ENCODE measurements around the gene ADGRE3.
A peak's percentile ranks its signal among the peaks of the same experiment; 100 is the strongest.
"Not testable (repeated sequence)": the region's sequence is repeated elsewhere in the genome, so short reads cannot be mapped to it uniquely, and the experiment has no call there.

The ADGRE3 gene

GRCh38 chr19:14606627-14607026 is 68.0 kb downstream of the ADGRE3 start:
- Histone ChIP-seq H3K27me3 (ENCODE audit: low read depth) (no peaks in the 10 kb centered on the region), H3K36me3 (replicated peaks) (no peaks in the 10 kb centered on the region)

DNA sequence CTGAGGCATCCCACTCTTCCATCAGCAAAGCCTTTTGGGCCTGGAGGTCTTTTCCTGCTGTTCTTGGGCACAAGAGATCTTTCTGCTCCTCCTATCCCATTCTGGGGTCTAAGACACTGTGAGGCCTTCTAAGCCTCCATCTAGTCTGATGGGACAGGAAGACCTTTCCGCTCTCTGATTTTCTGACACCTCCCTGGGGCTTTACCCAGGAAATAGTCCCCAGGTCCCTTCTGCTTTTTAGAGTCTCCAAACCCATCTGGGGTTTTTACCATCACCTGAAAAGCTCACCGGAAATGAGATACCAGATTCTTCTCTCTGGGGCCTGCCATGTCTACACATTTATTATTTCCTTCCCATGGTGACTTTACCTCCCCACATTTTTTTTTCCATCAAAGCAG is 70.7 kb downstream of the ADGRE3 start:
- in situ Hi-C loops (cut with MboI; ENCODE audit: low sequenced_read_pairs), result no loop called here
- Histone ChIP-seq H3K27me3 (ENCODE audit: low read depth) (no peaks in the 10 kb centered on the region), H3K9me3 (no peaks in the 10 kb centered on the region), H3K4me3 (no peak overlapping the region), H3K4me1 (no peaks in the 10 kb centered on the region), H3K36me3 (replicated peaks) (no peaks in the 10 kb centered on the region)
- no peak for DNase-seq (ENCODE audit: low spot score in 2 of 2)

More at GRCh38 chr19:14606627-14607026, 68.0 kb downstream of the ADGRE3 start:
- H3K4me3 ChIP-seq, result no peak overlapping the region
- in situ Hi-C loops (cut with MboI; ENCODE audit: low sequenced_read_pairs), result no loop called here
- no peak for DNase-seq (ENCODE audit: low spot score in 2 of 2)
- H3K9me3 ChIP-seq, result no peaks in the 10 kb centered on the region
- H3K4me1 ChIP-seq, result no peaks in the 10 kb centered on the region

DNA sequence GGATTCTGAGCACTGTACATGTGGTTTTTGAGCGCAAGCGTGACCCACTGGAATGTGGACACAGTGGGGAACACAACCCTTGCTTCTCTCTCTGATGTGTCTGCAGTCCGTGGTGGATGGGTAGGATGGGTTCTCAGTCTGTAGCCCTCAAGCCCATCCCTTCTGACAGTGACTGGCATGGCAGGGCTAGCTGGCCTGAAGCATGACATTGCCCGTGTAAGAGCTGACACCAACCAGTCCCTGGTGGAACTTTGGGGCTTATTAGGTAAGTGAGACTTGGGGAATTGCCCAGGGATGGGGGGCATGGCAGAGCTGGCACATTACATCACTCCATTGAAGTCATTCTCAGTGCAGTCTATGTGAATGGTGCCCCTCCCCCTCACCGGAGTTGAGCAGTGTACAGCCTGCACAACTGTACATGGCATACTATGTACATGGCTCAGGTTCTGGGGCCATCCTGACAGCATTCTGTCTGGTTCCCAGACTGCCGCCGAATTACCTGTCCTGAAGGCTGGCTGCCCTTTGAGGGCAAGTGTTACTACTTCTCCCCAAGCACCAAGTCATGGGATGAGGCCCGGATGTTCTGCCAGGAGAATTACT is 75.0 kb downstream of the ADGRE3 start:
- no peak for DNase-seq (ENCODE audit: low spot score in 2 of 2)
- Histone ChIP-seq H3K4me3 (no peak overlapping the region), H3K9me3 (no peaks in the 10 kb centered on the region), H3K27me3 (ENCODE audit: low read depth) (no peaks in the 10 kb centered on the region), H3K36me3 (replicated peaks) (no peaks in the 10 kb centered on the region), H3K4me1 (no peaks in the 10 kb centered on the region)
- in situ Hi-C loops (cut with MboI; ENCODE audit: low sequenced_read_pairs), result no loop called here

GRCh38 chr19:14595558-14595957 is 79.1 kb downstream of the ADGRE3 start:
- no peaks in the 10 kb centered on the region for H3K36me3 ChIP-seq (replicated peaks)
- no peak overlapping the region for H3K4me3 ChIP-seq
- no peaks in the 10 kb centered on the region for H3K27me3 ChIP-seq (ENCODE audit: low read depth)
- no peak for DNase-seq (ENCODE audit: low spot score in 2 of 2)
- H3K4me1 ChIP-seq, result no peaks in the 10 kb centered on the region
- in situ Hi-C loops (cut with MboI; ENCODE audit: low sequenced_read_pairs), result no loop called here
- H3K9me3 ChIP-seq, result no peaks in the 10 kb centered on the region

- H3K36me3 ChIP-seq (replicated peaks); H3K9me3 ChIP-seq; DNase-seq (ENCODE audit: low spot score in 2 of 2); in situ Hi-C loops (cut with MboI; ENCODE audit: low sequenced_read_pairs); H3K27me3 ChIP-seq (ENCODE audit: low read depth); H3K4me3 ChIP-seq; H3K4me1 ChIP-seq: not testable (repeated sequence)
Measured at GRCh38 chr19:14589433-14589832, 85.2 kb downstream of the ADGRE3 start.

DNA sequence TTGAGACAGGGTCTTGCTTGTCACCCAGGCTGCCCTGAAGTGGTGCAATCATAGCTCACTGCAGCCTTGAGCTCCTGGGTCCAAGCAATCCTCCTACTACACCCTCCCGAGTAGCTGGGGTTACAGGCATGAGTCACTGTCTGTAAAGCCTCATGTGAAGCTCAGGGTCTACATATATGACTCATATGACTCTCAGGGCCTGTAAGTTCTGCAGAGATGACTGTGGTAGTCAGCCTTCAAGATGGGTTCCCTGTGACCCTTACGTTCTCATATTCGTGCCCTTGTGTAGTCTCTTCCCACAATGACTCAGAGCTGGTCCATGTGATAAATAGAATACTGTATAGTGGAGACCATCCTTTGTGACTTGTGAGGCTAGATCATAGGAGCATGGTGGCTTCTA is 89.5 kb downstream of the ADGRE3 start:
- H3K9me3 ChIP-seq; H3K4me3 ChIP-seq; H3K4me1 ChIP-seq; H3K27me3 ChIP-seq (ENCODE audit: low read depth); in situ Hi-C loops (cut with MboI; ENCODE audit: low sequenced_read_pairs); DNase-seq (ENCODE audit: low spot score in 2 of 2); H3K36me3 ChIP-seq (replicated peaks): not testable (repeated sequence)

GRCh38 chr19:14584372-14584771 is 90.3 kb downstream of the ADGRE3 start:
- H3K9me3 ChIP-seq; H3K4me1 ChIP-seq; DNase-seq (ENCODE audit: low spot score in 2 of 2); in situ Hi-C loops (cut with MboI; ENCODE audit: low sequenced_read_pairs); H3K27me3 ChIP-seq (ENCODE audit: low read depth); H3K36me3 ChIP-seq (replicated peaks); H3K4me3 ChIP-seq: not testable (repeated sequence)

GRCh38 chr19:14582894-14583340 is 91.7 kb downstream of the ADGRE3 start, which contains the start of gene CLEC17A:
TSS of gene CLEC17A (plus strand) at chr19:14583084. CDS start at chr19:14583161, 77 bp downstream.
- in situ Hi-C loops (cut with MboI; ENCODE audit: low sequenced_read_pairs), result no loop called here
- H3K27me3 ChIP-seq (ENCODE audit: low read depth), result no peaks in the 10 kb centered on the region
- no peaks in the 10 kb centered on the region for H3K4me1 ChIP-seq
- DNase-seq (ENCODE audit: low spot score in 2 of 2), result no peak
- H3K4me3 ChIP-seq, result no peak within 1 kb of the TSS
- H3K36me3 ChIP-seq (replicated peaks), result no peaks in the 10 kb centered on the region
- no peaks in the 10 kb centered on the region for H3K9me3 ChIP-seq

GRCh38 chr19:14580623-14581237 is 93.9 kb downstream of the ADGRE3 start:
- in situ Hi-C loops (cut with MboI; ENCODE audit: low sequenced_read_pairs), result no loop called here
- DNase-seq (ENCODE audit: low spot score in 2 of 2), result no peak

DNA sequence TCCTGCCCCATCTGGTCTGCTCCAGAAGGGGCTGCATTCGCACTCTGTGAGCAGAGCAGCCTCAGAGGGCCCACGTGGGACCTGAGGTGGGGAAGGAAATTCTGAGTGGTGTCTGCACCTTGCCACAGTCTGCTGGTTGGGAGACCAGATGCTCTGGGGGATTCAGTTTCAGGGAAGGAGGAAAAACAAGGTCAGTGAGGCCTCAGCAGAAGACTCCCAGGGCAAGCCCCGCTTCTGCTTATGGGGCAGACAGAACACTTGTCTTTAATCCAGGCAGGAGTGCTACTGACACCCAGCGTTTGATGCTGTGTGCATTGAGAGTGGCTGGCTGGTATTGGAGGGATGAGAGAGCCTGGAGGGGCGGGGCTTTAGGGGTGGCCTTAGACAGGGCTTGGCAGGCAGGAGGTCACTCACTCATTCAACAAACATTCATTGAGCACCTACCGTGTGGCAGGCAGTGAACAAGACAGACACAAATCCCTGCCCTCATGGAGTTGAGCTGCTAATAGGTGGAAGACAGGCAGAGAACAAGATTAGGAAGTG is 96.7 kb downstream of the ADGRE3 start:
- no peaks in the 10 kb centered on the region for H3K9me3 ChIP-seq
- no peaks in the 10 kb centered on the region for H3K27me3 ChIP-seq (ENCODE audit: low read depth)
- DNase-seq (ENCODE audit: low spot score in 2 of 2), result peak in 1 of 2 experiments; percentile 44
- H3K4me3 ChIP-seq, result no peak overlapping the region
- H3K4me1 ChIP-seq, result no peaks in the 10 kb centered on the region; the same call in 1 of the 2 replicates
- no peaks in the 10 kb centered on the region for H3K36me3 ChIP-seq (replicated peaks)
- in situ Hi-C loops (cut with MboI; ENCODE audit: low sequenced_read_pairs), result no loop called here

More at GRCh38 chr19:14580623-14581237, 93.9 kb downstream of the ADGRE3 start:
- no peaks in the 10 kb centered on the region for H3K36me3 ChIP-seq (replicated peaks)
- H3K4me1 ChIP-seq, result no peaks in the 10 kb centered on the region
- no peak overlapping the region for H3K4me3 ChIP-seq
- H3K9me3 ChIP-seq, result no peaks in the 10 kb centered on the region
- no peaks in the 10 kb centered on the region for H3K27me3 ChIP-seq (ENCODE audit: low read depth)

GRCh38 chr19:14577264-14577663 is 97.4 kb downstream of the ADGRE3 start:
- H3K36me3 ChIP-seq (replicated peaks), result no peaks in the 10 kb centered on the region
- no peaks in the 10 kb centered on the region for H3K9me3 ChIP-seq
- in situ Hi-C loops (cut with MboI; ENCODE audit: low sequenced_read_pairs), result no loop called here
- DNase-seq (ENCODE audit: low spot score in 2 of 2), result no peak
- H3K27me3 ChIP-seq (ENCODE audit: low read depth), result no peaks in the 10 kb centered on the region
- H3K4me1 ChIP-seq, result no peaks in the 10 kb centered on the region; the same call in 1 of the 2 replicates
- no peak overlapping the region for H3K4me3 ChIP-seq

- no peak overlapping the region for H3K4me3 ChIP-seq
- in situ Hi-C loops (cut with MboI; ENCODE audit: low sequenced_read_pairs), result no loop called here
- H3K27me3 ChIP-seq (ENCODE audit: low read depth), result no peaks in the 10 kb centered on the region
- no peaks in the 10 kb centered on the region for H3K9me3 ChIP-seq
- no peak for DNase-seq (ENCODE audit: low spot score in 2 of 2)
- no peaks in the 10 kb centered on the region for H3K36me3 ChIP-seq (replicated peaks)
- H3K4me1 ChIP-seq, result no peaks in the 10 kb centered on the region; the same call in 1 of the 2 replicates
Measured at GRCh38 chr19:14576363-14576762, 98.3 kb downstream of the ADGRE3 start.

DNA sequence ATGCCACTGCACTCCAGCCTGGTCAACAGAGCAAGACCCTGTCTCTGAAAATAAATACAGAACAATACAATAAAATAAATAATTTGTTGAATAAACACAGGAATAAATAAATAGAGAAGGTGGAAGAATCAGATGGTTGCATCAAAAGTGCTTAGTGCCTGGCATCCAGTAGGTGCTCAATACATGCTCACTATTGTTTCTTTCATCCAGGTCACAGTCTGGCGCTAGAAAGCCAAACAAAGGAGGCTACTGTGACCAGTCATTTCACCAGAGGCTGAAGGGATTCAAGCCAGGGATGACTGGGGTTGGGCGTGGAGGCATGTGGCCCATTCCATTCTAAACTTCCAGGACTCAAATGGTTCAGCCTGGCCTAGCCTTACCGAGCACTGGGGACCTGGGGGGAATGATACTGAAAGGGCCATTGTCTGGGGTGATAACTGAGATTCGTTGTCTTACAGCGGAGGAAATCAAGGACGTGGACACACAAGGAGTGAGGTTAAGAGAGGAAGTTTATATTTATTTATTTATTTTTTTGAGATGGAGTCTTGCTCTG is 99.1 kb downstream of the ADGRE3 start:
- no peaks in the 10 kb centered on the region for H3K27me3 ChIP-seq (ENCODE audit: low read depth)
- in situ Hi-C loops (cut with MboI; ENCODE audit: low sequenced_read_pairs), result no loop called here
- no peaks in the 10 kb centered on the region; the same call in 1 of the 2 replicates for H3K4me1 ChIP-seq
- H3K36me3 ChIP-seq (replicated peaks), result no peaks in the 10 kb centered on the region; the same call in 1 of the 2 replicates
- no peak for DNase-seq (ENCODE audit: low spot score in 2 of 2)
- H3K9me3 ChIP-seq, result no peaks in the 10 kb centered on the region
- no peak overlapping the region for H3K4me3 ChIP-seq
